Stimulated activated CD8-positive, alpha-beta memory T cell treated with anti-CD3 and anti-CD28 coated beads, Interleukin-15, amount 100 ng/mL, for 1 hour (primary cell): Measurements from ENCODE around the gene MBOAT7.

ENCODE experiments used
- DNase-seq: peaks from one replicate; pipeline ENCODE4 v3.0.0-alpha.2; 2020; ENCODE audit warnings: low read depth

The MBOAT7 gene

GRCh38 chr19:54162241-54162805 is 27.1 kb downstream of the MBOAT7 start:
- peak; percentile 66 for DNase-seq

DNA sequence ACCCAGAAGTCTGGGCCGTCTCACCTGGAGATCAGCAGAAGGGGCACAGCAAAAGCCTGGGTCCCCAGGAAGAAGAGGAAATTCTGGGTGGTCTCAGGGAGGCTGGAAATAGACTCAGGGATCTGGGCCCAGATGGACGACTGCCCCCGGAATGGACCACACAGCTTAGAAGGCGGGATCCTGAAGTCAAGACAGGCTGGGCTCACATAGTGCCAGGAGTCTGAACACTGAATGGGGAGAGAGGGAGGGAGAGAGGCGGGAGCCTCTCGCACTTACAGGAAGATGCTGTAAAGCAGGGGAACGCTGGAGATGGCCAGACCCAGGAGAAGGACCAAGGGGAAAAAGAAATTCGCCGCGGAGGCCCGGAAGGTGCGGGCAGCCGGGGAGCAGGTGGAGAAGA is 28.5 kb downstream of the MBOAT7 start:
- DNase-seq = no peak

- DNase-seq = no peak
Measured at GRCh38 chr19:54160182-54160811, 29.1 kb downstream of the MBOAT7 start.

GRCh38 chr19:54159352-54160181 is 29.8 kb downstream of the MBOAT7 start, which contains the start of gene LENG1:
LENG1 (minus strand) TSS chr19:54159721; CDS start chr19:54159695, 26 bp downstream.
- DNase-seq = peak; percentile 96

DNA sequence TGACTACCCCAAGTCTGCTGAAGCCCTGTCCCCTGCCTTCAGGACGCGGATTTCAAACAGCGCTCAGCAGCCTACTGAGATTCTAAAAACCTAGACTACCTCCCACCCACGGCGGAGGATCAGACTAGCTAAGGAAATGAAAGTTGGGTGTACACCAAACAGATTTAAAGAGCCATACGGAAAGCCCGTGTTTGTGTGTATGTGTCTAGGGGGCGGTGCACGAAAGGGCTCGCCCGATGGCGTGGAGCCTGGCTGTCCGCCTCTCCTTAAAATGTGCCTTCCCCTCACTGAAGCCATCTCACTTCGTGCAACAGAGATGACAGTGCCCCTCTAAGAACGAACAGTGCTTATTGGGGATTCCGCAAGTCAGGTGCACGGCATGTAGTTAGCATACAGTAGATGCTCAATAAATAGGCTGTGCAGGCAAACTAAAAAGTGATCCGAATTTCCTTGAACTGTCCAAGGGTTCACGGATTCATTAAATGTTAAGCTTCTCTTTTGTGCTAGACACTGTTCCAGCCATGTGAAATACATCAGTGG is 30.5 kb downstream of the MBOAT7 start:
- no peak for DNase-seq

DNA sequence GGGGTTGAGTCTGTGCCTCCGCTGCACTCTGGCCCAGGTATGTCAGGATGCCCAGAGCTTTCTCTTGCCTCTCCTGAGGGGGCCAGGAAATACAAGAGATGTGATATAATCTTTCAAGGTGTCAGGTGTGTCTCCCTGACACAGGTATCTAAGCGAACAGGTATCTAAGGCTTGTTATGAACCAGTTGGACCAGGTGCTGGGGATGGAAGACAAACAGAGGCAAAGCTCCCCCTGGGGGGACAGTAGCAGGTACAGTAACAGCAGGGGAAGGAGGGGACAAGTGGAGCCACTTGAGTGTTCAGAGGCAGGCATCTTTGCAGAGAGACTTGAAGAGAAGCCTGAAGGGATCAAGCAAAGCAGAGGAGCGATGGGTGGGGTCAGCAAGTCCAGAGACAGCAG is 32.4 kb downstream of the MBOAT7 start:
- DNase-seq = no peak

DNA sequence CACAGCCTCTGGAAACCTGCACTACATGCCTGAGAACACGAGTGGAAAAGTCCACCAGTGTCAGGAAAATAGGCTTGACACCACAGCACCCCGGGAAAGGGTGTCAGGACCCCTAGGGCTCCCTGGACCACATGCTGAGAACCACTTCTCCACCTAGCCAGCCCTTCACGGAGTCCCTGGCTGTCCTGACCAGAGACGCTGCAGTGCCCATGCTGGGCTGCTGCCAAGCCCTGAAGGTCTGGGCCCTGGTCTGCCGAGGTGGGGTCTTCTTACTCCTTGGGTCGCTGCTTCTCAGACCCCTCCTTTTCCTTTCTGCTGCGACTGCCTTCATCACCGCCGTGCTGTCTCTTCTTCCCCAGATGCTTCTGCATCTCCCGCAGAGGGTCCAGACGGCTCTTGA is 32.9 kb downstream of the MBOAT7 start:
- DNase-seq = no peak

DNA sequence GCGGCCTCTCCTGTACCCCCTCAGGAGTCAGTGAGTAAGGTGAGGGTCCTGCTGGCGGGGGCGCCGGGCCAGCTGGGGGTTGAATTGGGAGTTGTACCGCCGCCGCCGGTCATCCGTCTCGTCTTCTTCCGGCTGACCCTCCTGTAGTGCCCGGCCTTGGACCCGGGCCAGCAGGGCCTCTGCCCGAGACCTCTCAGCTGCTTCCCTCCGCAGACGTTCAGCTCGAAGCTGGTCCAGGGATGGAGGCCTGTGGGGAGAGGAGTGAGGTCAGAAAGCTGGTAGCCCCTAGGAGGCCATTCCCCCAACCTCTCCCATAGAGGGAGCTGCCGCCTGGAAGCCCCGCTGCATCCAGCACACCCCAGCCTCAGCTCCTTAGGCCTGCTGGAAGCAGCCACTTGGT is 33.7 kb downstream of the MBOAT7 start:
- DNase-seq = no peak

DNA sequence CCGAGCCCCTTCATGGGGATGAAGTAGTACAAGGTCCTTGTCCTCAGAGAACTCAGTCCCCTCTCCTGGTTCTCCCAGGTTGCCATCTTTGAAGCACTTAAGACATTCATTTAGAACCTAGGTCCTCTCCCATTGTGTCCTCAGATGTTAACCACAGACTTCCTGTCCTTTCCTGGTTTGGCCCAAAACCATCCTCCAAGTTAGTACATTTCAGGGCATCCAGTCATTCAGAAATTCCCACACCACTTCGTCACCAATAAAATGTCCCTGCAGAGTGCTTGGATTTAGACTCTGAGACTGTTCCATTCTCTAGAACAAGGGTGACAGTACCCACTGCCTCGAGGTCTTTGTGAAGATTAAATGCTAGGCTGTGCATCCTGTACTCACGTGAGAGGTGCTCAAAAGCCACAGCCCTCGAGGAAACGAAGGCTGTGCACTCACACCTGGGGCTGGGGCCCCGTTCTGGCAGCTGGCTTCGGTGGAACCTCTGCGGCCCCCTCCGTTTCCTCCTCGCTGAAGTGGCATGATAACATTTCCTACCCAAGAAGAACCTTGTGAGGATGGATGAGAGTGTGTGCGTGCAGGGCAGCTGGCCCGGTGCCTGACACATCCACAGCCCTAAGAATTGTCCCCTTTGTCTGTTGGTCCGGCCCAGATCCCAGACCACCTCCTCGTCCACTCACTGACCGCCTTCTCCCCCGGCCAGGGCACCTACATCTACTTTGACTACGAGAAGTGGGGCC is 34.6 kb downstream of the MBOAT7 start:
- DNase-seq = no peak

GRCh38 chr19:54153731-54154326 is 35.6 kb downstream of the MBOAT7 start:
- no peak for DNase-seq

DNA sequence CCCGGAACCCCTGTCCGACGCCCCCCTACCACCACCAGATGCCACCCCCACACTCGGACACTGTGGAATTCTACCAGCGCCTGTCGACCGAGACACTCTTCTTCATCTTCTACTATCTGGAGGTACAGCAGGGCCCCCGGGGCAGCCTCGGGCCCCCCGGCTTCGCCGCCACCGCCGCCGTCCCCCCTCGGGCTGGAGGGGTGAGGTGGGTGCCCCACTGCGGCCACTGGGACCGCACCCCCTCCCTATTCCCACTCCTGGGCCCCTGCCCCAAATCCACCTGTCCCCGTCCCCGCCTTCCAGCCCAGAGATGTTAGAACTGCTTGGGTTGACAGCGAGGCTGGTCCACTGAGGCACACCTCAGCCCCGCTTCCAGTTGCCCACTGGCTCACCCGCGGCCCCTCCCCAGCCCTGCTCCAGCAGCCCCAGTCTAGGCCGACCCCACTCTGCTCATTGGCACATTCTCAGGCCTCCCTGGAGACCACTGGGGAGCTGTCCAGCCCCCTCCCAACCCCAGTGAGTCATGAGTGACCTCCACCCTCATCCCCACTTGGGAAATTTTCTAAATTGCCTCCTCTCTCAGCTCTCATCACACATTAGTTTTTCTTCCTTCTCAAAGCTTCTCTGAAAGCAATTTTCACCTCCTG is 36.4 kb downstream of the MBOAT7 start:
- no peak for DNase-seq

DNA sequence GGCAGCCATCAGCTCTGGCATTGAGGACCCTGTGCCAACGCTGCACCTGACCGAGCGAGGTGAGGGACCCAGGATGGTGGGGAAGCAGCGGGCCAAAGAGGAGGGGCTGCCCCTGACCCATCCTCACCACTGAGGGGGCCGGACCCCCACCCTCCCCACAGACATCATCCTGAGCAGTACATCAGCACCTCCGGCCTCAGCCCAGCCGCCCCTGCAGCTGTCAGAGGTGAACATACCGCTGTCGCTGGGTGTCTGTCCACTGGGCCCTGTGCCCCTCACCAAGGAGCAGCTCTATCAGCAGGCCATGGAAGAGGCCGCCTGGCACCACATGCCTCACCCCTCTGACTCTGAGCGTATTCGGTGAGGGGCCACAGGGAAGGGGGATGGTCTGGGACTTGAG is 37.1 kb downstream of the MBOAT7 start:
- DNase-seq = no peak

DNA sequence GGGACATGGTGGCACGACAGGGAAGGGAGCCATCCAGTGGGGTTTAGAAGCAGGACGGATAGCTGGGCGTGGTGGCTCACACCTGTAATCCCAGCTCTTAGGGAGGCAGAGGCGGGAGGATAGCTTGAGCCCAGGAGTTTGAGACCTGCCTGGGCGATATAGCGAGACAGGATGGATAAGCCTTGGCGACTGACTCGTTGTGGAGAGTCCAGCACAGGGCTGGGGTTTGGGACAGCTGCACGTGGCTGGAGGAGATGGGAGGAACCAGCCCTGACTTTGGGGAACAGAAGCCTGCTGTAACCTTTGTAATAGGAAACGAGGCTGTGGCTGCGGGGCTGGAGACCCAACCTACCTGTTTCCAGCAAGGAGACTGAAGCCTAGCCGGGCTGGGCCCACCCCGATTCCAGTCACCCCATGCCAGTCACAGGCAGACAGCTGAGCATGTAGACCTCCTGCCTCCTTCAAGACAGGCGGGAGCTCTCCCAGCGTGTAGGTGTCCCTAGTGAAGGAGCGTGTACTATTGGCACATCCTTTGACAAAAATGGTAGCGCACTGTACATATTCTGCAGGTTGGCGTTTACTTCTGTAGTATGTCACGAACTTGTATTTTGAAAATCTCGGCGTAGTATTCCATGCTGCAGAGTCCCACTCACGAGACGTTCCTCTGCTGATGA is 37.9 kb downstream of the MBOAT7 start:
- no peak for DNase-seq

DNA sequence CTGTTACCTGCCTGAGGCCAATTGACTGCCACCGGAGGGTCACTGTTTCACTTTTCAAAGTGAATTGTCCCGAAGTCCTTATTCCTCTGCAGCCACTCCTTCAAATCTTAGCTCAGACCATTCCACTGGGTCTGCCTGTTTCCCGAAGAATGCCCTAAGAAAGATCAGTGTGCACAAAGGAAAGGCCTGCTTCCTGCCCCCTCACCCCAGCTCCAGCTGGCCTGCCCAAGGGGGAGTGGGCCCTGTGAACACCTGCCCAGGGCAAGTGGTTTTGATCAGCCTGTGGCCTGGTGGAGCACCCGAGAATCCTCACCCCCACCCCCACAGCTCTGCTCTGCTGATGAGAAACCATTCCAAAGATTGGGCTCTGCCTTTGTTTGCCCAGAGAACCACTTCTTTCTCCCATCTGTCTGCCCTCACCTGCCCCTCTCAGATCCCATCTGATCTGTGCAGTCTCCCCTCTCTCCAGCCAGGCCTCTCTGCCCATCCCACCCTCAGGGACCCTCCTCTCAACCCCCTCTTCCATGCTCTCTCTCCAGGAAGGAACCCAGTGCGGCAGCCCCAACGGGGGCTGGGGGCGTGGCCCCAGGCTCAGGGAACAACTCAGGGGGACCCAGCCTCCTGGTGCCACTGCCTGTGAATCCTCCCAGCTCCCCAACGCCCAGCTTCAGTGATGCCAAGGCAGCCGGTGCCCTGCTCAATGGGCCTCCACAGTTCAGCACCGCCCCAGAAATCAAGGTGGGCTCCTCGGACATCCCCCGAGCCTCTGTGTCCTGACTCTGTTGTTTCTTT is 40.2 kb downstream of the MBOAT7 start:
- DNase-seq = no peak

DNA sequence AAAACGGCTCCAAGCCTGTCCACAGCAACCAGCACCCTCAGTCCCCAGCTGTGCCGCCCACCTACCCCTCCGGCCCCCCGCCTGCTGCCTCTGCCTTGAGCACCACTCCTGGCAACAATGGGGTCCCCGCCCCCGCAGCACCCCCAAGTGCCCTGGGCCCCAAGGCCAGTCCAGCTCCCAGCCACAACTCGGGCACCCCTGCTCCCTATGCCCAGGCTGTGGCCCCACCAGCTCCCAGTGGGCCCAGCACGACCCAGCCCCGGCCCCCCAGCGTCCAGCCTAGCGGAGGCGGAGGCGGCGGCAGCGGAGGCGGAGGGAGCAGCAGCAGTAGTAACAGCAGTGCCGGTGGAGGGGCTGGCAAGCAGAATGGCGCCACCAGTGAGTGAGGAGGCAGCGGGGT is 41.2 kb downstream of the MBOAT7 start:
- DNase-seq = no peak

- DNase-seq = no peak
Measured at GRCh38 chr19:54147676-54148075, 41.7 kb downstream of the MBOAT7 start.

GRCh38 chr19:54145541-54146158 is 43.7 kb downstream of the MBOAT7 start:
- DNase-seq = no peak

GRCh38 chr19:54142166-54142780 is 47.1 kb downstream of the MBOAT7 start:
- DNase-seq = no peak

DNA sequence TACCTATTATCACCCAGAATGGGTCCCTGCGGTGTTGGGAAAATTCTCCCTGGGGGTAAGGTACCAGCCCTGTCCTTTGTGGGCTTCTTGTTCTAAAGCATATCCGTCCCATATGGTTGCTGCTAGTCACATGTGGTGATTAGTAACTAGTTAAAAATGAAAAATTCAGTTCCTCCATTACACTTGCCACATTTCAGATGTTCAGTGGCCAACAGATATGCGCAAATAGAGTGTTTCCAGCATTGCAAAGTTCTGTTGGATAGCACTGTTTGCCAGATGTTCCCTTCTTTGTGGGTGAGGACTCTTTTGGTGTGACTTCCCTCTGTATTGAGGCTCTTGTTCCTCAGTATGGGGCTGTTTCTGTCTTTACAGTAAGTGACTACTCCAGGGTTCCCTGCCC is 48.0 kb downstream of the MBOAT7 start:
- DNase-seq = no peak
